Erythroblast (primary cell): ENCODE results near the gene CD200R1L.

Source experiments
- DNase-seq, 2 experiments: peaks; one replicate each; lab custom pipeline; 2025; lab: John Stamatoyannopoulos, UW
- GATA1 ChIP-seq: IDR thresholded peaks from 2 replicates; pipeline ENCODE4 v1.6.1; 2011; ENCODE audit warnings: low read depth, mild to moderate bottlenecking, control low read depth, low read length, moderate library complexity
- POLR2A ChIP-seq: IDR thresholded peaks from 2 replicates; pipeline ENCODE4 v1.6.1; 2011; ENCODE audit warnings: mild to moderate bottlenecking, low read length

The CD200R1L gene

DNA sequence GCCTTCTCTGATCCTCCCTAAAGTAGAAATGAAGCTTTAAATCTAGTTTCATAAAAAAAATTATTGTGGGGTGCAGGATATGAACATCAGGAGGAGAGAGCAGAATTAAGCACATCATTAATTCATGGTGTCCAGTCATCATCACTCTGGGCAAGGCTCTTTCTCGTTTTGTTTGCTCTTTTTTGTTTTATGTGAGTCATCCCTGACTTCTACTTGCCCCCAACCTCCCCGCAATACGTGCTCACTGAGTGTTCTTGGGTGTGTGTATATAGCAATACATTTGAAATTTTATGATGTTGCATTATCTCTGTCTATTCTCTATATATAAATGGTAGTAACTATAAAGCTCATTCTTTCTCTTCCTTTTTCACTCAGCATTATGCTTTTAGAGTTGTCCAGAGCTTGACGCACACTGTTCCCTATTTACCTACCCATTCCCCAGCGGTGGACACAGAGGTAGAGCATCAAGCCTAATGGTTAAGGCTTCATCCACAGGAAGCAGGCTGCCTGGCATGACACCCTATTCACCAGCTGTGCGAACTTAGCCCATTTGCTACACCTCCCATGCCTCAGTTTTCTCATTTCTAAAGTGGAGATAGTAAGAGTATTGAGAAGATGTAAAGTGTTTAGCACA, 72.3 kb downstream of the CD200R1L start:
- DNase-seq: no peak
- TF ChIP-seq POLR2A: no peak
- TF ChIP-seq GATA1: no peak

DNA sequence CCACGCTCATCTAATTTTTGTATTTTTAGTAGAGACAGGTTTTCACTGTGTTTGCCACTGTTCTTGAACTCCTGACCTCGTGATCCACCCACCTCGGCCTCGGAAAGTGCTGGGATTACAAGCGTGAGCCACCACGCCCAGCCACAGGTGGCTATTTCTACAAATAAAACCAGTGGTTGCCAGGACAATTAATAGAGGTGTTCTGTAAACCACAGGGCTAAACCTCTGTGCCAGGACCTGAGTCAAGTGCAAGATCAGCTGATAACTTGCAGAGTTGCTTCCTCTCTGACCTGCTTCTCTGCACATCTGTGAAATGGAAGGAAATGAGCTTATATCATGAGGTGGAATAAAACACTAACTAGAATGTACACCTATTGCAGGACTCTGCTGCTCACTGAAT, 72.8 kb downstream of the CD200R1L start:
- no peak for DNase-seq
- TF ChIP-seq POLR2A (no peak), GATA1 (no peak)

DNA sequence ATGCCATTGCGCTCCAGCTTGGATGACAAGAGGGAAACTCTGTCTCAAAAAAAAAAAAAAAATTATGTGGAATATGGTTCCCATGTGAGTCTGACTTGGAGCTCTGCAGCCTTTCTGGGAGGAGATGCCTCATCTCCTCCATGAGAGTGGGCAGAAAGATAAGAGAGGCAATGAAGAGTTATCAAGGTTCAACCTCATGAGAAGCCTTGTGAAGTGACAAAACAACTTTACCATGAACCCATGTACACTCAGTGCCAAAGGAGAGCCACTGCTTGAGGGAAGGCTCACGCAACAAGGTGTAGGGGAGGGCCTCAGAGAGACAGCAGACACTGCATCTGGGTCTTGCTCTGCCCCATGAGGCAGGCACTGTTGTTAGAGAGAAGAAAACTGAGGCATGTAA, 75.7 kb downstream of the CD200R1L start:
- TF ChIP-seq POLR2A: no peak
- TF ChIP-seq GATA1: no peak
- peak; percentile 37 to 49 for DNase-seq

GRCh38 chr3:112770032-112770626, 76.5 kb downstream of the CD200R1L start:
- no peak for TF ChIP-seq POLR2A
- no peak for TF ChIP-seq GATA1
- peak; percentile 70 to 78 for DNase-seq

- TF ChIP-seq POLR2A (no peak), GATA1 (no peak)
- DNase-seq: no peak
Observed at GRCh38 chr3:112769286-112769978, 77.2 kb downstream of the CD200R1L start.

- DNase-seq: no peak
- TF ChIP-seq GATA1 (no peak), POLR2A (no peak)
Observed at GRCh38 chr3:112767777-112768176, 78.9 kb downstream of the CD200R1L start.

- no peak for DNase-seq
- no peak for TF ChIP-seq POLR2A
Observed at GRCh38 chr3:112767177-112767576, 79.5 kb downstream of the CD200R1L start.
